ENCODE measurements around the gene RRAS2.
A peak's percentile ranks its signal among the peaks of the same experiment; 100 is the strongest.
"Not testable (repeated sequence)": the region's sequence is repeated elsewhere in the genome, so short reads cannot be mapped to it uniquely, and the experiment has no call there.

RRAS2 gene

GRCh38 chr11:14255238-14255534 lies 103.8 kb downstream of the RRAS2 start:
- no peak for TF ChIP-seq CTCF (IDR thresholded peaks at IDR 0.05; ENCODE audit: low read depth, low read length)
- H3K4me3 ChIP-seq (ENCODE audit: low read depth, low read length): no peak overlapping the region

- TF ChIP-seq CTCF (IDR thresholded peaks at IDR 0.05; ENCODE audit: low read depth, low read length): no peak
- H3K4me3 ChIP-seq (ENCODE audit: low read depth, low read length): no peak overlapping the region
These were observed 104.3 kb downstream of the RRAS2 start for GRCh38 chr11:14254533-14255237.

GRCh38 chr11:14253840-14254239 lies 105.1 kb downstream of the RRAS2 start:
- TF ChIP-seq CTCF (IDR thresholded peaks at IDR 0.05; ENCODE audit: low read depth, low read length): no peak
- H3K4me3 ChIP-seq (ENCODE audit: low read depth, low read length): no peak overlapping the region

DNA sequence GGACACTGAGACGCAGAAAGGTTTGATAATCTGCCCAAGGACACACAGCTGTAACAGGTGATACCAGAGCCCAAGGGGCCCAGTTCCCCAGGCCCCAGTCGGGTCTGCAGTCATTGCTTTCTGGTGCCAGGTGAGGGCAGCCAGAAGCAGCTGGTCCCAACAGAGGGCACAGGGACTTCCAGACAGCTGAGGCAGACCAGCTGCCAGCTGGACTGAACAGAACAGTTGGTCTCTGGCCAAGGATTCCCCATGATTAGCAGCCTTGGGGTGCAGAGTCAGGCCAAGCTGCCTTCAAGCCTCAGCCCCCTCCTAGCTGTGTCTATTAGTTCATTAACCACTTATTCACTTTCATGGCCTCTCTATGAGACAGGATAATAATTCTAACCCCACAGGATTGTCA lies 105.6 kb downstream of the RRAS2 start:
- TF ChIP-seq CTCF (IDR thresholded peaks at IDR 0.05; ENCODE audit: low read depth, low read length): no peak
- H3K4me3 ChIP-seq (ENCODE audit: low read depth, low read length): no peak overlapping the region

- H3K4me3 ChIP-seq (ENCODE audit: low read depth, low read length): not testable (repeated sequence)
These were observed 106.5 kb downstream of the RRAS2 start for GRCh38 chr11:14252501-14252900.

DNA sequence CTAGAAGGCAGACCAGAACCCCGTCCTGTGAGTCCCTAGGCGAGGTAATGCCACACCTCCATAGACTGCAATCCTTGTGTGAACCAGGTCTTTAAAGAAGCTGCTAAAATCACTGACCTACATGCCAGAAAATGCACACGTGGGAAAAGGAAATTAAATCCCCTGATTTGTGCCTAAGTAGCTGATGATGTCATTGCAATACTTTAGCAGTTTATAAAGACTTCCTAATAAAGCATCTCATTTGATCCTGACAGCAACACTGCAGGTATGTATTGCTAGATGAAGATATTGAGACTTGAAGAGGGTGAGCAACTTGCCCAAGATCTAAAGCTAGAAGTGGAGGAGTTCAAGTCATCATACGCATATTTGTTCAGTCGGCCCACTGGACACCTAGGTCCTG lies 107.2 kb downstream of the RRAS2 start:
- no peak overlapping the region for H3K4me3 ChIP-seq (ENCODE audit: low read depth, low read length)
- TF ChIP-seq CTCF (IDR thresholded peaks at IDR 0.05; ENCODE audit: low read depth, low read length): no peak

DNA sequence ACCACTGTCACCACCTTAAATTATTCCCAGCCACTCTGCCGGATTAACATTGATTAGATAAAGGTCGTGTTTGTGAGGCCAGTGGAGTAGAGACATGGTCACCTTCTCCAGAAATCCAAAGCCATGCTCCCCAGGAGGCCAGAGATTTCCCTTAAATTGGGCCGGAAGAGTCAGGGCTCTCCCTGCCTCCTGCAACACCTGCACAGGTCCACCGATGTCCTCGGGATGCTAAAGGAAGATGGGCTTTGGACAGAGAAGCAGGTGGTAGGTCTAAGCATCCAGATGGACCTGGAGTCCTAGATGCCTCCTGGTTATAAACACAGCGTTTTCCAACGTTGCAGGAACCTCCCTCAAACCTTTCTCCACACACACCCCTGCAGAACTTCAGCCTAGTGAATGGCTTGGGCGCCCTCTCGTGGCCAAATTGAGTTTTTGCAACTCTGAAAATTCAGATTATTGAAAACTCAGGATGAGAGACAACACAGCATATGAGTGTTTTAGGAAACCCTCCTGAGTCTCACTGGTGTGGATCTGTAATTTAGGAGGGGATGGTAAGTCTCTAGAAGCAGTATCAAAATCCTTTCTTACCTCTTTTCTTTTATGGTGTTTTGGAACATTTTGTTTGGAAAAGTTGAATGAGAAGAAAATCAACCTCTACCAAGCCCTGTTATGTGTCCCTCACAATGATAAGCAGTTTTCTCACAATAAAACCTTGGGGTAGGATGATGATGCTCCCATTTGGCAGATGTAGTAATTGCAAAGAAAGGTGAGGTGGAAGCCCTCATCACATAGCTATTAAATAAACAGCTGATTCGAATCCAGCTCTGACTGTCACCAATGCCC lies 109.6 kb downstream of the RRAS2 start:
- H3K4me3 ChIP-seq (ENCODE audit: low read depth, low read length): no peak overlapping the region
- TF ChIP-seq CTCF (IDR thresholded peaks at IDR 0.05; ENCODE audit: low read depth, low read length): peak; percentile 69

Data from WI38 (cell line).